GM18868 (cell line): ENCODE measurements around the gene ATP8B3.

Experiments used
- ATAC-seq: cut with Tn5 transposase; IDR thresholded peaks from one replicate; pipeline ENCODE4 v1.9.1; 2021; ENCODE audit warnings: mild to moderate bottlenecking, moderate library complexity; ENCODE audit not compliant: unreplicated experiment

The ATP8B3 gene

GRCh38 chr19:1758959-1759903 lies 52.8 kb downstream of the ATP8B3 start:
- no peak for ATAC-seq

DNA sequence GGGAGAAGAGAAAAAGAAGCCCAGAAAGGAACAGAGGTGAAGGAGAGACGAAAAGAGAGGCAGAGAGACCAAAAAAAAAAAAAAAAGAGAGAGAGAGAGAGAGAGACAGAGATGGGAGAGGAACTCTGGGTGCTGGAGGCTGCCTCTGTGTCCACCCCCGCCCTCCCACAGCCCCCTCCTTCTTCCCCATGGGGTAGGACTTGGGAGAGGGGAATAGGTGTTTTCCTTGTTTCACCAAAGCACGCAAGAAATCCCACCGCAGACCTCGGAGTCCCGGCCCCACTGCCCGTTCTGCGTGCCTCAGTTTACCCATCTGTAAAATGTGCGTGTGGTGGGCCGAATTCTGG lies 53.9 kb downstream of the ATP8B3 start:
- ATAC-seq: no peak

GRCh38 chr19:1757468-1758230 lies 54.4 kb downstream of the ATP8B3 start:
- ATAC-seq: no peak

- no peak for ATAC-seq
Observed at GRCh38 chr19:1756705-1757465, 55.2 kb downstream of the ATP8B3 start.

DNA sequence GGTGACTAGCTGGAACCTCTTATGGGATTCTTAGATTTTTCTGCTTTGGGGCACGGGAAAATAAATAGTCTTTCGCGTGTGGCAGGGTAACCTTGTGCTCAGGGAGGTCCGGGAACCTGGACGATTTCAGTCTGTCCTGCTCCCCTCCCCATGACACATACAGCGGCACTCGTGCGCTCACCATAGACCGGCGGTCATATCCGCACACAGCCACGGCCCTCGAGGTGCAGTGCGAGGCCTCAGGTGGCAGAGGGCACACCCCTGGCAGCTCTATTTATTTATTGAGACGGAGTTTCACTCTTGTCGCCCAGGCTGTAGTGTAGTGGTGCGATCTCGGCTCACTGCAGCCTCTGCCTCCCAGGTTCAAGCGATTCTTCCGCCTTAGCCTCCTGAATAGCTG lies 55.8 kb downstream of the ATP8B3 start:
- ATAC-seq: no peak

DNA sequence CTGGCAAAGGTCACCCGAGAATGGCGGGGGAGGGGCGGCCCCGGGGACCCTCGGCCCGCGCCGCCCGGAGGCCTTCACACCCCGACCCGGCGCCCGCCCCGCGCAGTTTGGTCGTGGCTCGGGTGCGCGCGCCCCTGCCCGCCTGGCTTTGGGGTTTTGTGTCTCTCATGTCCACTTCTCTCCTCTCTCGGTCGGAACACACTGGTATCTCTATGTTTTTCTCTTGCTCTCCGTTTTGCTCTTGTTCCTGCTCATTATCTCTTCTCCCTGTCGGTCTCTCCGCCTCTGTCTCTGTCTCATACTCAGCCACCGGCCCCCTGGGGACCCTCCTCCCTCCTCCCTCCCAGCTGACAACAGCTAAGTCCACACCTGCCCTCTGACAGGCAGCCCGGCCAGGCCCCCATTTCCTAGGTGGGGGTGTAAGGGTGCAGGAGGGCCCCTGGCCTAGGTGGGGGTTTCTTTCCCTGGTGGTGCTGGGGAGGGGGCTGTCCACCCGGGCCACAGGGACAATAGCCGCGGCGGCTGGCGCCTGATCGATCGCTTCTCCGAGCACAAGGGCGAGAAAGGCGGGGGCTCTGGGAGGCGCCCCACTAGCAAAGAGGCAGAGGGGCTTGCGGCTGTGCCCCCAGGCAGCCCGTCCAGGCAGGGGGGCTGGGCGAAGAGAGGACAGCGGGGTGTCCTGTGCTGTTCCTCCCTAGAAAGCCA lies 56.5 kb downstream of the ATP8B3 start:
- no peak for ATAC-seq

DNA sequence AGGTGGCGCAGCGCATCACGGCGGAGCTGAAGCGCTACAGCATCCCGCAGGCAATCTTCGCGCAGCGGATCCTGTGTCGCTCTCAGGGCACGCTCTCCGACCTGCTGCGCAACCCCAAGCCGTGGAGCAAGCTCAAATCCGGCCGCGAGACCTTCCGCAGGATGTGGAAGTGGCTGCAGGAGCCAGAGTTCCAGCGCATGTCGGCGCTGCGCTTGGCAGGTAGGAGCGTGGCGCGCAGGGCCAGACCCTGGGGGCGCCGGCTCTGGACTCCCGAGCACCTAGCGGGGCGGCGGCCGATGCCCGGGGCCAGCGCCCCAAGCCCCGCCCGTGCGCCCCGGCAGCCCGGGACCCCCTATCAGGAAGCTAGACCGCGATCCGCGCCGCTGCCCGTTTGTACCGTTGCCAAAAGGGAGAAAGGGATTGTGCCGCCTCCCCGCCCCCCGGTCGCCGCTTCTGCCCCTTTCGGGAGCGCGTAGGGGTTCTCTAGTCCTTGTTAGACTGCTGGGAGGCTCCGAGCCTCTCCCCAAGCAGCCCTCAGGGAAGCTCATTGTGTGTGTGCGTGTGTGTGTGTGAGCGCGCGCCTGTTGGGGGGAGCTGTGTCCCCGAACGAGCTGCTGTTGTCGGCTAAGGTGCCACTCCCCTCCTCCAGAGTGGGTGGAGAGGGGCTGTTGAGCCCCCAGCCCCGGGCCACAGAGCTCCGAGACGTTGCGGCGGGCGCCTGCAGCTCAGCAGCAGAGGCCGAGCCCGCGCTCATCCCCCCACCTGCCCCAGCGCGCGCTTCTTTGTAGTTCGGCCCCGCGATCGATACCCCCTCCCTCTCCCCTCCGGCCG lies 57.2 kb downstream of the ATP8B3 start:
- ATAC-seq: no peak

- no peak for ATAC-seq
Observed at GRCh38 chr19:1754018-1754635, 57.9 kb downstream of the ATP8B3 start.

DNA sequence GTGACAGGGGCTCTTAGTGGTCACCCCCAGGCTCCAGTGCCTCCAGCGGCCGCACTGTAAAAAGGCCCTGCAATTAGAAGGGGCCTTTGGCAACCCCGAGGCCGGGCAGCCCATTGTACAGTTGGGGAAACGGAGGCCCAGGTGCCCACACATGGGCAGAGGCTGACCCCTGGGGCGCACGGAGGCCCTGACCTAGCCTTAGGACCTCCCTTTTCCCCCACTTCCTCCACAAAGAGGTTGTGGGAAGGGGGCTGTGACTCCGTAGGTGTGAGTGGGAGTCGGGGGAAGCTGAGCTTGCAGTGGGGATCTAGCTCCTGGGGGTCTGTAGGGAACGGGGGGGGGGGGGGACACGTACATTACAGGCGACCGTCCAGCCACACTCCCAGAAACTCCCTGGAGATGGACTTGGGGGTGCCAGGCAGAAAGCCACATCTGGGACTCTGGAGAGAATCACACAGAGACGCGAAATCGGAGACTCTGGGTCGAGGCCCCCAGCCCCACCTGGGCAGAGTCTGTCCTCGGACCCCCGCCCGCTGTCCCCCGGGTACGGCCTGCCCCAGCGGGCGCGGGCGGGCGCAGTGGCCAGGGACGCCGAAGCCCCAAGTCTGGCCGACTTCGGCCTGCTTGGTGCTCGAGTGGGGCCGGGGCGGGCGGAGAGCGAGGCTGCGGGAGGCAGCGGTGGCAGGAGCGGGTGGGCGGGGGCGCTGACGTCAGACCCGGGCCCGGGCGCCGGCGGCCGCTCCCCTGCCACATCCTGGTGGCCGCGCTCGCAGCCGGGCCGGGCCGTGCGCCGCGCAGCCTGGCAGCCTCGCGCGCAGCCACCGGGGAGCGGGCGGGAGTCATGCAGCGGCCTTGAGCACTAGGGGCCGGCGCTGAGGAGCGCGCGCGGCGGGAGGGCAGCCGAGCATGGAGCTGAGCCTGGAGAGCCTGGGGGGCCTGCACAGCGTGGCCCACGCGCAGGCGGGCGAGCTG lies 59.0 kb downstream of the ATP8B3 start, which contains the start of gene ONECUT3:
Gene ONECUT3 (plus strand): TSS at position 750 of the 972 bp plus-strand sequence. CDS start 157 bp downstream, at position 907.
- ATAC-seq: no peak

GRCh38 chr19:1752009-1752756 lies 59.9 kb downstream of the ATP8B3 start:
- no peak for ATAC-seq

DNA sequence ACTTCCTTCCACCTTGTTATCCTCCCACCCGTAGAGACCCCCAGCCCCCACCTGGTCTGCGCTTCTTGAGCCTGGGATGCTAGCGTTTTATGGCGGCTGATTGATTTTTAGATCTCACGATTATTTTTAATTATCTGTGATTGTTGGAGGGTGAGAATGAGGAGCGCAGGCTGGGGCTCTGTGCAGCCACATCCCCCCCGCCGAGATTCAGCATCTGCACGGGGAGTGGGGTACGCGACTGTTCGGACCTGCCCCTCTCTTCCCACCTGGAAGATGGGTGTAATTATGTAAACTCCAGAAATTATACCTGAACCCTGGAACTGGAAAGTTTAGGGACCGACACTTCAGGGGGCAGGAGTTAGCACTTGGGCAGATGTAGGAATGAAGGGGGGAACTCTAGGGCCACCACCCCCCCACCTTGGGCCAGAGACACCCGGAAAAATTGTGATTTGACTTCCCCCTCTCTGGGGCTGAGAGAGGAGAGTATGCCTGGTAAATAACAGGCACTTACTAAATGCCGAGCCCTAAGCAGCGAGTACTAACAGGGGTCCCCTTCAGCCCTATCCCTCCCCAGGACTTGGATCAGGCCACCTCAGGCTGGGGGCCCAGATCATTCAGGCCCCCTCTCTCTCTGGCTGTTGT lies 60.6 kb downstream of the ATP8B3 start:
- no peak for ATAC-seq

DNA sequence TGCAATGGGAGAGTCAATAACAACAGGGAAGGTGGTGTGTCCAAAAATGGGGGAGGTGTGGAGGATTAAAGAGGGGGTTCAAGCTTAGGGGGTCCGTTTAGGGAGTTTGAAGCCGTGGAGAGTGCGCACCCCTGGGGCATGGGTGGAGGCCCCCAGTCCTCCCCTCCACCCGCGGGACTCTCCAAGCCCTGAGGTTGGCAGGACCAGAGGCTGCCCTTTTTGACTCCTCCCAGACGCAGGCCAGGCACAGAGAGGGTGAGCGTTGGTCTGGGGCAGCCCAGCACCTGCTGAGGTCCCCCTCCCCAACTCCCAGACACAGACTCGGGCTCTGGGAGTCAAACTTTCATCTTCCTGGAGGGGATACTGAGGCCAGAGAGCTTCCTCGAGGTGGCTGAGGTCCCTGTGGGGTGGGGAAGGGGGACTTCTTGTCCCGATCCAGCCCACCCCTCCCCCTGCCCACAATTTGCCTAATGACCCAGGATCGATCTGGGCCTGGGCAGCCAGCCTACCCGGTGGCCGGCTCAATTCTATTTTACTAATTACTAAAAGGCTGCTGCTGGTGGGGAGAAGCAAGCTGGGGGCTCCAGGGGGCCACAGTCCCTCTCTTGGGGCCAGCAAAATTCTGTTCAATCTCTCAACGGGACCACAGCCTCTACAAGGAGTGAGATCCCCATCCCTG lies 61.6 kb downstream of the ATP8B3 start:
- ATAC-seq: no peak

DNA sequence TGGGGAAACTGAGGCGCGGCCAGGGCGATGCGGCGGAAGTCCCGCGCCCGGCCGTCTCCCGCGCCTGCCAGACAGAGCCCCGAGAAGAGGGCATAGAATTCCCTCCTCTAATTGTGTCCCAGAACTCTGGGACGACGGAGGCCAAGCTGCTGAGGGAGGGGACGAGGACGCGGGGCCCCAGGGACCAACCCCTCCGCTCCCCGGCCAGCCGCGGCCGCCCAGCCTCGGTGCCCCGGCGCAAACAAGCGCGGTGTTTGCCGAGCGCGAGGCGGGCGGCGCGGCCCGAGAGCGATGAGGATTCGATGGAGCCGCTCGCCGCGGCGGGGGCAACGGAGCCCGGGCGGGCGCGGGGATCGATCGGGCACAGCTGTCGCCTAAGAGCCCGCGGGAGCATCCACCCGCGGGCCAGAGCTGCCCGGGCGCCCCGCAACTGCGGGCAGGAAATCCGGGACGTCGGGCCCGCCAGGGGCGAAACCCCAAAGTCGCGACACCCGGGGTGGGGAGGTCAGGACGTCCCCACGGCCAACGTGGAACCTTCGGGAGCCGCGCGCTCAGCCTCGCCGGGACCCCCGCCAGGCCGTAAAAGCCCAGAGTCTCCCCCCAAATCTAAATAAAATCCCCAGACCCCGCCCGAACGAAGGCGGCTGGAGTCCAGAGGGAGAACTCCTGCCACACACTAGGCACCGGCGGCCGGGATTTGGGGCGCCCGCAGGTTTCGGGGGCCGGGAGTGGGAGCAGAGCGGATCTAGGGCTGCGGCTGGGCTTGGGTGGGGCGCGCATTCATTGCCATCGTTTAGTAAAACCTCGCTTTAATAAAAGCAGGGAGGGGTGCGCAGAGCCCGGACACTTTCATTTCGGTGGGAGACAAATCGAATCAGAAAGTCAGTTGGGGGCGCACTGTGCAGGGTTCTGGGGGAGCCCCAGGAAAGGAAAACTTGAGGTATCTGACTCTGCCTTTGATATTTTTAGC lies 62.4 kb downstream of the ATP8B3 start:
- no peak for ATAC-seq

- ATAC-seq: no peak
Observed at GRCh38 chr19:1748873-1749341, 63.2 kb downstream of the ATP8B3 start.
